RWPE2 (cell line): ENCODE measurements around the gene KBTBD7.

ENCODE experiments used
- ATAC-seq: fragments of 200-7000 bp; cut with Tn5 transposase; 3 replicates; pipeline ENCODE4 v1.9.1; 2021; ENCODE audit warnings: low read depth
- DNase-seq: peaks from one replicate; pipeline ENCODE4 v3.0.0-alpha.2; 2020; ENCODE audit warnings: low spot score
- H3K27ac ChIP-seq: fragments of 450-650 bp; 2 replicates; pipeline ENCODE4 v1.5.1; 2017; ENCODE audit warnings: mild to moderate bottlenecking; ENCODE audit not compliant: poor library complexity, severe bottlenecking
- H3K27me3 ChIP-seq: fragments of 250-450 bp; sonication (Bioruptor Pico); 2 replicates; pipeline ENCODE4 v1.5.1; 2021; ENCODE audit warnings: mild to moderate bottlenecking, moderate library complexity; ENCODE audit not compliant: insufficient read depth, poor library complexity, severe bottlenecking
- H3K36me3 ChIP-seq: fragments of 250-450 bp; sonication (Bioruptor Pico); 2 replicates; pipeline ENCODE4 v1.5.1; 2020; ENCODE audit warnings: low read depth, mild to moderate bottlenecking, moderate library complexity
- H3K4me1 ChIP-seq: fragments of 250-450 bp; sonication (Bioruptor Pico); 2 replicates; pipeline ENCODE4 v1.5.1; 2021; ENCODE audit warnings: mild to moderate bottlenecking, moderate library complexity; ENCODE audit not compliant: insufficient read depth, poor library complexity, severe bottlenecking
- H3K4me3 ChIP-seq: fragments of 250-450 bp; sonication (Bioruptor Pico); 2 replicates; pipeline ENCODE4 v1.5.1; 2021; ENCODE audit warnings: mild to moderate bottlenecking, moderate library complexity; ENCODE audit not compliant: severe bottlenecking
- H3K9me3 ChIP-seq: fragments of 250-450 bp; sonication (Bioruptor Pico); 2 replicates; pipeline ENCODE4 v1.5.1; 2021; ENCODE audit warnings: mild to moderate bottlenecking, moderate library complexity; ENCODE audit not compliant: severe bottlenecking
- CTCF ChIP-seq: fragments of 450-650 bp; IDR thresholded peaks from one replicate; pipeline ENCODE4 v1.5.1; 2017; ENCODE audit warnings: mild to moderate bottlenecking, moderate library complexity; ENCODE audit not compliant: poor library complexity, severe bottlenecking

Gene KBTBD7

GRCh38 chr13:41145136-41145908, 49.0 kb downstream of the KBTBD7 start:
- H3K27ac ChIP-seq: peak overlapping the region; percentile 70
- peak; percentile 73 for ATAC-seq
- peaks cover 15% of the 10 kb centered on the region for H3K4me1 ChIP-seq
- no peak for DNase-seq
- no peaks in the 10 kb centered on the region; the same call in 1 of the 2 replicates for H3K36me3 ChIP-seq
- peaks cover 8% of the 10 kb centered on the region for H3K9me3 ChIP-seq
- H3K27me3 ChIP-seq: no peaks in the 10 kb centered on the region
- H3K4me3 ChIP-seq: no peak overlapping the region
- TF ChIP-seq CTCF: no peak

GRCh38 chr13:41144576-41144975, 49.8 kb downstream of the KBTBD7 start:
- H3K27ac ChIP-seq: peak overlapping the region; percentile 70
- H3K27me3 ChIP-seq: no peaks in the 10 kb centered on the region
- peaks cover 23% of the 10 kb centered on the region for H3K4me1 ChIP-seq
- ATAC-seq (no peak), DNase-seq (no peak)
- no peak overlapping the region for H3K4me3 ChIP-seq
- H3K36me3 ChIP-seq: no peaks in the 10 kb centered on the region; the same call in 1 of the 2 replicates
- no peak for TF ChIP-seq CTCF
- H3K9me3 ChIP-seq: peaks cover 8% of the 10 kb centered on the region
